Measurements from ENCODE around the gene ERI2.

The ERI2 gene

DNA sequence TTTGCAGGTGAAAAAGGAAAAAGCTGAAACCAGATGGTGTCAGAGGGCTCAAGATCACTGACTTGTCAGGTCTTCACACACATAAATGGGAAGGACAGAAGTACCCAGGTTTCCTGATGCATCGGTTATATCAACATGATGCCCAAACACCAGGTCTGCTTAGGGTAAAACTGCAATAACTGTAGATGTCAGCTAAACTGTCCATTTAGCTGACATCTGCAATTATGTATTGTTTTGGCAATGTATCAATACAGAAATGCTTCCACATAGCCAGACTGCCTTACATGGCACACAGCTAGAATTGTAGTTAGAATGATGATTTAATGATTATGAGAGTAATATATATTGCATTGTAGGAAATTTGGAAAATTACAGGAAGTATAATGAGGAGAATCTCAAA lies 37.5 kb downstream of the ERI2 start:
- Histone ChIP-seq H3K27ac (ENCODE audit: low read length) (no peak overlapping the region), H3K9me3 (ENCODE audit: insufficient read depth, low read length) (no peaks in the 10 kb centered on the region), H3K36me3 (replicated peaks; ENCODE audit: low read depth, low read length) (no peaks in the 10 kb centered on the region), H2AFZ (ENCODE audit: low read depth, low read length) (no peak overlapping the region), H3K4me2 (ENCODE audit: low read length) (no peak overlapping the region), H4K20me1 (ENCODE audit: insufficient read depth, low read length) (no peaks in the 10 kb centered on the region), H3K27me3 (ENCODE audit: low read depth, low read length) (no peaks in the 10 kb centered on the region), H3K4me3 (ENCODE audit: low read length) (no peak overlapping the region), H3K4me1 (ENCODE audit: low read length) (peaks cover 10% of the 10 kb centered on the region), H3K79me2 (ENCODE audit: low read length) (no peaks in the 10 kb centered on the region), H3K9ac (ENCODE audit: low read length) (no peak overlapping the region)
- TF ChIP-seq EZH2phosphoT487 (IDR thresholded peaks at IDR 0.05; ENCODE audit: low read depth) = no peak
- TF ChIP-seq, protein P1, sequence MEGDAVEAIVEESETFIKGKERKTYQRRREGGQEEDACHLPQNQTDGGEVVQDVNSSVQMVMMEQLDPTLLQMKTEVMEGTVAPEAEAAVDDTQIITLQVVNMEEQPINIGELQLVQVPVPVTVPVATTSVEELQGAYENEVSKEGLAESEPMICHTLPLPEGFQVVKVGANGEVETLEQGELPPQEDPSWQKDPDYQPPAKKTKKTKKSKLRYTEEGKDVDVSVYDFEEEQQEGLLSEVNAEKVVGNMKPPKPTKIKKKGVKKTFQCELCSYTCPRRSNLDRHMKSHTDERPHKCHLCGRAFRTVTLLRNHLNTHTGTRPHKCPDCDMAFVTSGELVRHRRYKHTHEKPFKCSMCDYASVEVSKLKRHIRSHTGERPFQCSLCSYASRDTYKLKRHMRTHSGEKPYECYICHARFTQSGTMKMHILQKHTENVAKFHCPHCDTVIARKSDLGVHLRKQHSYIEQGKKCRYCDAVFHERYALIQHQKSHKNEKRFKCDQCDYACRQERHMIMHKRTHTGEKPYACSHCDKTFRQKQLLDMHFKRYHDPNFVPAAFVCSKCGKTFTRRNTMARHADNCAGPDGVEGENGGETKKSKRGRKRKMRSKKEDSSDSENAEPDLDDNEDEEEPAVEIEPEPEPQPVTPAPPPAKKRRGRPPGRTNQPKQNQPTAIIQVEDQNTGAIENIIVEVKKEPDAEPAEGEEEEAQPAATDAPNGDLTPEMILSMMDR (IDR thresholded peaks at IDR 0.05; ENCODE audit: low read depth, low read length) = no peak

DNA sequence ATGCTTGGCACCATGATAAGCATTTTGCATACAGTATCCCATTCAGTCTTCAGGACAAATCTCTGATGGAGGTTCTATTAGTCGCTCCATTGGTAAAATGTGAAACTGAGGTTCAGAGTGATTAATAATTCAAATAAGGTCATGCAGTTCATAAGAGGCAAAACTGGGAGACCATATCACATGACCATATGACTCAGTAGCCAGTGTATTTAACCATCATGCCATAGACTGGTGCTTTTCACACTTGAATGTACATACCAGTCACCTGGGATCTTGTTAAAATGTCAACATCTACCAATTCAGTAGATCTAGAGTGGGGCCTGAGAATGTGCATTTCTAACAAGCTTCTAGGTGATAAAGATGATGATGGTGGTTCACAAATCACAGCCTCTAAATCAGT lies 38.2 kb downstream of the ERI2 start:
- Histone ChIP-seq H3K36me3 (replicated peaks; ENCODE audit: low read depth, low read length) (no peaks in the 10 kb centered on the region), H3K9ac (ENCODE audit: low read length) (no peak overlapping the region), H3K79me2 (ENCODE audit: low read length) (no peaks in the 10 kb centered on the region), H3K27me3 (ENCODE audit: low read depth, low read length) (no peaks in the 10 kb centered on the region), H4K20me1 (ENCODE audit: insufficient read depth, low read length) (no peaks in the 10 kb centered on the region), H3K27ac (ENCODE audit: low read length) (no peak overlapping the region), H3K4me2 (ENCODE audit: low read length) (no peak overlapping the region), H3K4me1 (ENCODE audit: low read length) (peaks cover 13% of the 10 kb centered on the region), H2AFZ (ENCODE audit: low read depth, low read length) (no peak overlapping the region), H3K9me3 (ENCODE audit: insufficient read depth, low read length) (no peaks in the 10 kb centered on the region), H3K4me3 (ENCODE audit: low read length) (no peak overlapping the region)
- TF ChIP-seq, protein P1 (IDR thresholded peaks at IDR 0.05; ENCODE audit: low read depth, low read length) = no peak

DNA sequence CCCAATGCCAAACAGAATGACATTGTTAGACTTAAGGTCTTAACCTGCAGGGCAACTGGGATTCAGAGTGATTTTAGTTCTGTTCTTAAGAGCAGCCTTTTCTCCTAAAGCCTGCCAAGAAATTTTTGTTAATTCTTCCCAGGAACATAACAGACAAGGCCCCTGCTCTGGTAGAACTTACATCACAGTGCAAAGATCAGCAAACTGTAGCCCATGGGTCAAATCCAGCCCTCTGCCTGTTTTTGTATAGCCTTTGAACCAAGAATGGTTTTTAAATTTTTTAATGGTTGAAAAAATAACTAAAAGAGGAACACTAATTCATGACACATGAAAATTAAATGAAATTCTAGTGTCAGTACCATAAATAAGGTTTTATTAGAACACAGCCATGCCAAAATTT lies 38.7 kb downstream of the ERI2 start:
- H4K20me1 ChIP-seq (ENCODE audit: insufficient read depth, low read length) = no peaks in the 10 kb centered on the region
- H3K4me3 ChIP-seq (ENCODE audit: low read length) = no peak overlapping the region
- no peak overlapping the region for H3K9ac ChIP-seq (ENCODE audit: low read length)
- no peak overlapping the region for H3K27ac ChIP-seq (ENCODE audit: low read length)
- H3K9me3 ChIP-seq (ENCODE audit: insufficient read depth, low read length) = no peaks in the 10 kb centered on the region
- no peak for TF ChIP-seq EZH2phosphoT487 (IDR thresholded peaks at IDR 0.05; ENCODE audit: low read depth)
- TF ChIP-seq, protein P1 (IDR thresholded peaks at IDR 0.05; ENCODE audit: low read depth, low read length) = no peak
- no peaks in the 10 kb centered on the region for H3K36me3 ChIP-seq (replicated peaks; ENCODE audit: low read depth, low read length)
- H3K4me1 ChIP-seq (ENCODE audit: low read length) = peaks cover 18% of the 10 kb centered on the region
- H3K27me3 ChIP-seq (ENCODE audit: low read depth, low read length) = no peaks in the 10 kb centered on the region
- H3K4me2 ChIP-seq (ENCODE audit: low read length) = no peak overlapping the region
- H2AFZ ChIP-seq (ENCODE audit: low read depth, low read length) = no peak overlapping the region
- H3K79me2 ChIP-seq (ENCODE audit: low read length) = no peaks in the 10 kb centered on the region

DNA sequence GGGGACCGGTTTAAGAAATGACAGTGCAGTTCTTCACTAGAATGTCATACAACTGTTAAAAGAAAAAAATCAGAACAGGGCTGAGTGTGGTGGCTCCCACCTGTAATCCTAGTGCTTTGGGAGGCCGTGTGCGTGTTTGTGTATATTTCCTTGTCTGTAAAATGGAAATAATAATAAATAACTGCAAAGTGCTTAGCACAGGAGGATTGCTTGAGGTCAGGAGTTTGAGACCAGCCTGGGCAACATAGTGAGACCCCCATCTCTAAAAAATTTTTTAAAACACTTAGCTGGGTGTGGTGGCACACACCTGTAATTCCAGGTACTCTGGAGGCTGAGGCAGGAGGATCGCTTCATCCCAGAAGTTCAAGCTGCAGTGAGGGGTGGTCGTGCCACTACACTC lies 40.0 kb downstream of the ERI2 start:
- Histone ChIP-seq H3K36me3 (replicated peaks; ENCODE audit: low read depth, low read length) (no peaks in the 10 kb centered on the region), H3K4me1 (ENCODE audit: low read length) (peaks cover 18% of the 10 kb centered on the region), H3K27ac (ENCODE audit: low read length) (no peak overlapping the region), H2AFZ (ENCODE audit: low read depth, low read length) (no peak overlapping the region), H3K9ac (ENCODE audit: low read length) (no peak overlapping the region), H3K9me3 (ENCODE audit: insufficient read depth, low read length) (no peaks in the 10 kb centered on the region), H3K4me2 (ENCODE audit: low read length) (no peak overlapping the region), H3K27me3 (ENCODE audit: low read depth, low read length) (no peaks in the 10 kb centered on the region), H4K20me1 (ENCODE audit: insufficient read depth, low read length) (no peaks in the 10 kb centered on the region), H3K4me3 (ENCODE audit: low read length) (no peak overlapping the region), H3K79me2 (ENCODE audit: low read length) (no peaks in the 10 kb centered on the region)
- no peak for TF ChIP-seq EZH2phosphoT487 (IDR thresholded peaks at IDR 0.05; ENCODE audit: low read depth)
- TF ChIP-seq, protein P1 (IDR thresholded peaks at IDR 0.05; ENCODE audit: low read depth, low read length) = no peak

Measured in OCI-LY3 (cell line).